ENCODE measurements around the gene ADGRD2.

- no peak for TF ChIP-seq CTCF (IDR thresholded peaks at IDR 0.05)
- no peak for TF ChIP-seq POLR2A (IDR thresholded peaks at IDR 0.05)
Observed at GRCh38 chr9:124527781-124528180, 77.5 kb downstream of the ADGRD2 start.

Measured in testis (tissue), 2 donors.